Endodermal cell (in vitro differentiated cells): ENCODE results near the gene GRM5. TPM values are rescaled to one million over a fixed set of nuclear protein-coding genes. Genes with fewer than 3 reads are reported as not detected.

ENCODE experiments used
- DNase-seq: peaks from one replicate; pipeline ENCODE4 v3.0.0-alpha.2; 2017
- H3K27ac ChIP-seq: 2 replicates; pipeline ENCODE4 v1.5.1; 2013; ENCODE audit warnings: mild to moderate bottlenecking, low read depth, low read length, moderate library complexity
- H3K27me3 ChIP-seq: 2 replicates; pipeline ENCODE4 v1.6.1; 2013; ENCODE audit warnings: mild to moderate bottlenecking, low read length, moderate library complexity; ENCODE audit not compliant: insufficient read depth, control insufficient read depth, poor library complexity, severe bottlenecking
- H3K36me3 ChIP-seq: 2 replicates; pipeline ENCODE4 v1.7.0; 2013; ENCODE audit warnings: mild to moderate bottlenecking, low read length, moderate library complexity; ENCODE audit not compliant: control insufficient read depth, insufficient read depth
- H3K4me1 ChIP-seq: one replicate; pipeline ENCODE4 v1.7.0; 2013; ENCODE audit warnings: low read length; ENCODE audit not compliant: control insufficient read depth, insufficient read depth
- H3K4me3 ChIP-seq: 2 replicates; pipeline ENCODE4 v1.5.1; 2013; ENCODE audit warnings: mild to moderate bottlenecking, low read length, moderate library complexity
- H3K9ac ChIP-seq: 2 replicates; pipeline ENCODE4 v1.6.1; 2013; ENCODE audit warnings: mild to moderate bottlenecking, low read length, moderate library complexity; ENCODE audit not compliant: poor library complexity, severe bottlenecking; ENCODE audit errors: extremely low read depth
- H3K9me3 ChIP-seq: 2 replicates; pipeline ENCODE4 v1.6.1; 2013; ENCODE audit warnings: mild to moderate bottlenecking, low read length, moderate library complexity; ENCODE audit not compliant: control insufficient read depth
- H3K27ac Mint-ChIP-seq: 2 replicates; pipeline ENCODE4 v1.8.0; 2020; ENCODE audit warnings: mixed read lengths
- H3K27me3 Mint-ChIP-seq: 2 replicates; pipeline ENCODE4 v1.8.0; 2021; ENCODE audit warnings: mild to moderate bottlenecking, mixed read lengths; ENCODE audit not compliant: insufficient read depth
- H3K36me3 Mint-ChIP-seq: 2 replicates; pipeline ENCODE4 v1.8.0; 2020; ENCODE audit warnings: low read depth, mixed read lengths
- H3K4me1 Mint-ChIP-seq: 2 replicates; pipeline ENCODE4 v1.8.0; 2020; ENCODE audit warnings: mixed read lengths
- H3K4me3 Mint-ChIP-seq: 2 replicates; pipeline ENCODE4 v1.8.0; 2020; ENCODE audit warnings: mild to moderate bottlenecking, moderate library complexity, mixed read lengths
- H3K9me3 Mint-ChIP-seq: 2 replicates; pipeline ENCODE4 v1.8.0; 2020; ENCODE audit warnings: mild to moderate bottlenecking, mixed read lengths
- CTCF ChIP-seq: fragments of 200-600 bp; sonication (generic); conservative IDR thresholded peaks from 2 replicates; pipeline ENCODE4 v1.5.0; 2021; ENCODE audit warnings: antibody characterized with exemption, mild to moderate bottlenecking
- WGBS, 2 experiments: methylation state at CpG; one replicate each; pipeline versions ENCODE4 v1.1.5 to v1.1.7; 2013; ENCODE audit warnings: missing lambda C conversion rate in 2 of 2, mixed read lengths in 1 of 2; ENCODE audit not compliant: insufficient coverage in 1 of 2, insufficient read length in 1 of 2; 5-methylcytosine and 5-hydroxymethylcytosine counted together
- total RNA-seq, 2 donors: library from RNA; stranded (reverse); fragmentation: NEBNext Ultra II Directional in 1 of 2; extraction: Animal tissue kit (Norgen Biotek cat#: 25700) in 1 of 2; gene quantifications; 2 replicates in 1 of 2; 3 replicates in 1 of 2; pipeline ENCODE4 v1.2.1, GENCODE V29; 2021

The GRM5 gene
- total RNA-seq, 2 donors from 2014 or later: 0.07 to 0.09 TPM

GRCh38 chr11:88569342-88569741, 496.4 kb downstream of the GRM5 start:
- H3K36me3 Mint-ChIP-seq: no peaks in the 10 kb centered on the region
- Histone ChIP-seq H3K36me3 (no peaks in the 10 kb centered on the region), H3K9me3 (no peaks in the 10 kb centered on the region), H3K4me3 (no peak overlapping the region), H3K27me3 (no peaks in the 10 kb centered on the region), H3K4me1 (no peaks in the 10 kb centered on the region), H3K27ac (no peak overlapping the region), H3K9ac (no peak overlapping the region)
- no peaks in the 10 kb centered on the region for H3K27me3 Mint-ChIP-seq
- DNase-seq: no peak
- TF ChIP-seq CTCF: no peak
- H3K9me3 Mint-ChIP-seq: no peaks in the 10 kb centered on the region
- no peak overlapping the region for H3K4me3 Mint-ChIP-seq
- no peak overlapping the region for H3K27ac Mint-ChIP-seq
- H3K4me1 Mint-ChIP-seq: peaks cover 3% of the 10 kb centered on the region

GRCh38 chr11:88555829-88556202, 510.0 kb downstream of the GRM5 start:
- DNase-seq: no peak
- no peak overlapping the region for H3K27ac ChIP-seq
- H3K27me3 ChIP-seq: no peaks in the 10 kb centered on the region
- H3K4me1 ChIP-seq: no peaks in the 10 kb centered on the region
- H3K9me3 ChIP-seq: no peaks in the 10 kb centered on the region
- Mint-ChIP-seq H3K27ac (no peak overlapping the region), H3K4me1 (peaks cover 4% of the 10 kb centered on the region), H3K9me3 (no peaks in the 10 kb centered on the region), H3K36me3 (no peaks in the 10 kb centered on the region), H3K4me3 (no peak overlapping the region), H3K27me3 (no peaks in the 10 kb centered on the region)
- 96 to 97% methylated on average over 2 of the region's 2 CpGs for WGBS, 2 experiments
- no peak overlapping the region for H3K4me3 ChIP-seq
- TF ChIP-seq CTCF: no peak
- no peak overlapping the region for H3K9ac ChIP-seq
- H3K36me3 ChIP-seq: no peaks in the 10 kb centered on the region

GRCh38 chr11:88555018-88555828, 510.6 kb downstream of the GRM5 start:
- no peak overlapping the region for H3K4me3 Mint-ChIP-seq
- no peaks in the 10 kb centered on the region for H3K36me3 Mint-ChIP-seq
- Histone ChIP-seq H3K4me1 (no peaks in the 10 kb centered on the region), H3K27ac (no peak overlapping the region), H3K36me3 (no peaks in the 10 kb centered on the region), H3K9ac (no peak overlapping the region), H3K27me3 (no peaks in the 10 kb centered on the region), H3K4me3 (no peak overlapping the region), H3K9me3 (no peaks in the 10 kb centered on the region)
- no peak for TF ChIP-seq CTCF
- H3K27me3 Mint-ChIP-seq: no peaks in the 10 kb centered on the region
- no peak overlapping the region for H3K27ac Mint-ChIP-seq
- H3K4me1 Mint-ChIP-seq: peaks cover 4% of the 10 kb centered on the region
- DNase-seq: no peak
- no peaks in the 10 kb centered on the region for H3K9me3 Mint-ChIP-seq
- 88 to 98% methylated on average over 5 to 6 of the region's 7 CpGs for WGBS, 2 experiments
